Measurements from ENCODE around the gene AFF2. TPM values are rescaled to one million over a fixed set of nuclear protein-coding genes. Genes with fewer than 3 reads are reported as not detected.

AFF2 gene
- total RNA-seq, 4 donors from 2014 or later: 2.8 to 25.8 (median 8.6) TPM

GRCh38 chrX:148958901-148959300 lies 458.5 kb downstream of the AFF2 start:
- TF ChIP-seq CTCF (IDR thresholded peaks at IDR 0.05; ENCODE audit: low read depth): no peak

- no peak for TF ChIP-seq CTCF (IDR thresholded peaks at IDR 0.05; ENCODE audit: low read depth)
These were observed 459.6 kb downstream of the AFF2 start for GRCh38 chrX:148960060-148960459.

GRCh38 chrX:148961985-148962384 lies 461.6 kb downstream of the AFF2 start:
- TF ChIP-seq CTCF (IDR thresholded peaks at IDR 0.05; ENCODE audit: low read depth): no peak

- TF ChIP-seq CTCF (IDR thresholded peaks at IDR 0.05; ENCODE audit: low read depth): no peak
These were observed 476.4 kb downstream of the AFF2 start for GRCh38 chrX:148976571-148977400.

- TF ChIP-seq CTCF (IDR thresholded peaks at IDR 0.05; ENCODE audit: low read depth): no peak
These were observed 479.4 kb downstream of the AFF2 start for GRCh38 chrX:148979786-148980185.

GRCh38 chrX:148984238-148984637 lies 483.8 kb downstream of the AFF2 start:
- TF ChIP-seq CTCF (IDR thresholded peaks at IDR 0.05; ENCODE audit: low read depth): no peak

GRCh38 chrX:148991502-148991901 lies 491.1 kb downstream of the AFF2 start:
- no peak for TF ChIP-seq CTCF (IDR thresholded peaks at IDR 0.05; ENCODE audit: low read depth)
